IPS-15b (cell line): ENCODE results near the gene RASA4.
A peak's percentile ranks its signal among the peaks of the same experiment; 100 is the strongest.
"Not testable (repeated sequence)": the region's sequence is repeated elsewhere in the genome, so short reads cannot be mapped to it uniquely, and the experiment has no call there.

Source experiments
- H3K27me3 ChIP-seq: one replicate; pipeline ENCODE4 v1.6.1; 2013; ENCODE audit warnings: low read length; ENCODE audit not compliant: control insufficient read depth, insufficient read depth
- H3K36me3 ChIP-seq: one replicate; pipeline ENCODE4 v1.6.1; 2013; ENCODE audit warnings: low read length; ENCODE audit not compliant: control insufficient read depth, insufficient read depth
- H3K4me1 ChIP-seq: one replicate; pipeline ENCODE4 v1.6.1; 2013; ENCODE audit warnings: mild to moderate bottlenecking, low read length; ENCODE audit not compliant: control insufficient read depth, insufficient read depth
- H3K4me3 ChIP-seq: one replicate; pipeline ENCODE4 v1.5.1; 2013; ENCODE audit warnings: low read depth, low read length
- H3K9ac ChIP-seq: one replicate; pipeline ENCODE4 v1.6.1; 2013; ENCODE audit warnings: low read depth, mild to moderate bottlenecking, low read length
- H3K9me3 ChIP-seq: one replicate; pipeline ENCODE4 v1.6.1; 2013; ENCODE audit warnings: mild to moderate bottlenecking, low read length; ENCODE audit not compliant: control insufficient read depth, insufficient read depth

The RASA4 gene

GRCh38 chr7:102572261-102573239 is 44.0 kb downstream of the RASA4 start, which contains the start of gene POLR2J3:
TSS of gene POLR2J3 (minus strand) at chr7:102572583. CDS start at chr7:102572521, 62 bp downstream.
- H3K4me1 ChIP-seq, H3K27me3 ChIP-seq, H3K9me3 ChIP-seq, H3K36me3 ChIP-seq: not testable (repeated sequence)
- peak within 1 kb of the TSS; percentile 84 for H3K4me3 ChIP-seq
- H3K9ac ChIP-seq, result peak within 1 kb of the TSS; percentile 79

GRCh38 chr7:102568620-102569019 is 47.9 kb downstream of the RASA4 start:
- H3K4me3 ChIP-seq, H3K36me3 ChIP-seq, H3K9ac ChIP-seq, H3K4me1 ChIP-seq, H3K9me3 ChIP-seq, H3K27me3 ChIP-seq: not testable (repeated sequence)

DNA sequence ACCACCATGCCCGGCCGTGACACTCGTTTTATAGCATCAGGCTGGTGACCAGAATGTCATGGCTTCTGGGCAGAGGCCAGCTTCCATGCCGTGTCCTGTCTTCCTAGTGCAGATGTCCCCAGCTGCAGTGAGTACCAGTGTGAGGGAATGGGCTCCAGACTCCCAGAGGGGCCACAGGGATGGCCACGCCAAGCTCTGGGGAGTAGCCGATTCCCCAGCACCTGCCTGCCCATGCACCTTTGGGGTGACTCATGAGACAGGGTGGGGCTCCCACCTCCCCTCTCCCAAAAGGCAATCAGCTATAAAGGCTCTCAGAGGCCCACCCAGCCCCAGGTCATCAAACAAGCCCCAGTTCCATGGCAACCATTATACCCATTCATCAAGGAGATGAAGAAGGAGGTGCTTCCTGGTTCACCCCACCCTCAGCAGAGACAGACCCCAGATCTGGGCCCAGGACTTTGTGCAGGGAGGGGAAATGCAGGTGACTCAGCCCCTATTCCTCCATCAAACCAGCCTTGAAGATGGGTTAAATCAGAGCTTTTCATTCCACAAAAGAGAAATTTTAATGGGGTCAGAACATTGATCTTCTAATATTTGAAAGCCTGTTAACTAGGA is 65.6 kb downstream of the RASA4 start, which contains the start of gene SPDYE2:
SPDYE2 (plus strand) TSS at position 419 of the 615 bp plus-strand sequence. CDS start 2,030 bp downstream, outside the sequence.
- H3K27me3 ChIP-seq, H3K9ac ChIP-seq, H3K36me3 ChIP-seq, H3K4me1 ChIP-seq, H3K4me3 ChIP-seq, H3K9me3 ChIP-seq: not testable (repeated sequence)

DNA sequence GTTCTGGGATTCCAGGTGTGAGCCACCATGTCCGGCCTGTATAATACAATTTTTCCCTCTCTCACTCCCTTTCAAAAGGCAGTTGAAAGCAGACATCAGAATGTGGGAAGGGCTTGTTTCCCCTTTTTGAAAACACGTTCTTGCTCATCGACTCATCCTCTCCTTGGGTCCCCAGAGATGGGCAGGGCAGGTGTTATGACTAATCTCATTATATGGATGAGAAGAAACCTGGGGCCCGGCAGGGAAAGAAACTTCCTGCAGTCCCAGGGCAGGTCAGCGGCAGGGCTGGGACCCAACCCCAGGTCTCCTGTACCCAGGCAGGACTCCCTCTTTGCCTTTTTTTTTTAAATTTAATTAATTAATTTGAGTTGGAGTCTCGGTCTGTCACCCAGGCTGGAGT is 70.2 kb downstream of the RASA4 start:
- H3K9ac ChIP-seq, H3K4me3 ChIP-seq, H3K4me1 ChIP-seq, H3K27me3 ChIP-seq, H3K9me3 ChIP-seq, H3K36me3 ChIP-seq: not testable (repeated sequence)

- H3K27me3 ChIP-seq, H3K4me3 ChIP-seq, H3K9me3 ChIP-seq, H3K4me1 ChIP-seq, H3K36me3 ChIP-seq, H3K9ac ChIP-seq: not testable (repeated sequence)
Measured at GRCh38 chr7:102545288-102545687, 71.3 kb downstream of the RASA4 start.

- H3K9ac ChIP-seq, H3K36me3 ChIP-seq, H3K4me3 ChIP-seq, H3K9me3 ChIP-seq, H3K4me1 ChIP-seq, H3K27me3 ChIP-seq: not testable (repeated sequence)
Measured at GRCh38 chr7:102544372-102544771, 72.2 kb downstream of the RASA4 start.

- H3K4me1 ChIP-seq, H3K27me3 ChIP-seq, H3K9ac ChIP-seq, H3K36me3 ChIP-seq, H3K9me3 ChIP-seq, H3K4me3 ChIP-seq: not testable (repeated sequence)
Measured at GRCh38 chr7:102543596-102543995, 73.0 kb downstream of the RASA4 start, which contains the start of gene UPK3BL2. TSS of gene UPK3BL2 (minus strand) at chr7:102543696. CDS start at chr7:102543636, 60 bp downstream.

DNA sequence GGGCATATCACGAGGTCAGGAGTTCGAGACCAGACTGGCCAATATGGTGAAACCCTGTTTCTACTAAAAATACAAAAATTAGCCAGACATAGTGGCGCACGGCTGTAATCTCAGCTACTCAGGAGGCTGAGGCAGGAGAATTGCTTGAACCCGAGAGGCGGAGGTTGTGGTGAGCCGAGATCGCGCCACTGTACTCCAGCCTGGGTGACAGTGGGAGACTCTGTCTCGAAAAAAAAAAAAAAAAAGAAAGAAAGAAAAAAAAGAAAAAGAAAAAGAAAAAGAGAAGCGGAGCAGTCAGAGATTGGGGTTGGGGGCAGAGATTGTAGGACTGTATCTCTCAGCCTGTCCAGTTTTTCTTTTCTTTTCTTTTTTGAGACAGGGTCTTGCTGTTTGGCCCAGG is 73.8 kb downstream of the RASA4 start:
- H3K4me1 ChIP-seq, H3K27me3 ChIP-seq, H3K9me3 ChIP-seq, H3K36me3 ChIP-seq, H3K4me3 ChIP-seq, H3K9ac ChIP-seq: not testable (repeated sequence)

DNA sequence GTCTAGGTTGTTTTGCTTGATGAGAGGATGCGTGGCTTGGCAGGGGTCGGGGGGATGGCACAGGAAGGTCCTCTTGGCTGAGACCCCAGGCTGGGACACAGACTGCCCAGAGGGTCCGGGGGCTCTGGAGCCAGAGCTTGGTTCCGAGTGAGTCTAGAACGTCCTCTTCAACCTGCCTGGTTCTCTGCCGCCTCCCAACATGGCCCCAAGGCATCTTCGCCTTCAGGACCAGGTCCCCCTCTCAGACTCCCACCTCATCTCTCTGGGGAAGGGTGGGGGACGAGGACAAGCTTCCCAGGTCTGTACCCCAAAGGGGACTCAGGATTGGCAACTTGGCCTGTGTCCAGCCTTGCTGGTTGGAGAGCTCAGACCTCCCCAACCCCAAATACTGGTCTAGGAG is 74.5 kb downstream of the RASA4 start:
- H3K9me3 ChIP-seq, H3K27me3 ChIP-seq, H3K4me1 ChIP-seq, H3K36me3 ChIP-seq, H3K4me3 ChIP-seq, H3K9ac ChIP-seq: not testable (repeated sequence)

GRCh38 chr7:102540604-102541003 is 76.0 kb downstream of the RASA4 start:
- H3K4me3 ChIP-seq, result not testable (repeated sequence)

DNA sequence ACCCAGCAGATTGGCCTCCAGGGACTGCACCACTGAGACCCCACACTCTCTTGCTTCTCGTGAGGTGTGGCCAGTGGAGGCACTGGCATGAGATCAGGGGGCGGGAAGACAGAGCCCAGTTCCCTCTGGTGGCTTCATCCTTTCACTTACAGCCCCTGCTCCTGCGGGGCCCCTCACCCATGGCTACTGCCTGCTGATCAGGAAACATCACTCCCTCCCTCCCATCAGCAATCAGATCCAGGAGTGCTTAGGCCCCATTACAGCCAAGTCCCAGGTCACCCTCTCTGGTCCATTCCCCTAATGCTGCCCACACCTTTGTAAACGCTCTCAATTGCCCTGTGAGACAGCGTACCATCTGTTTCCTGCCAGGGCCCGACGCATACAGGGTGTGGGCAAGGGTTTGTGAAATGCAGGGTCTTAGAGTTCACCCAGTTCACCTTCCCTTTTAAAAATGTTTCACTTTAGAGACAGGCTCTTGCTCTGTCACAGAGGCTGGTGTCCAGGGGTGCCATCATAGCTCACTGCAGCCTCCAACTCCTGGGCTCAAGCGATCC is 81.4 kb downstream of the RASA4 start:
- not testable (repeated sequence) for H3K4me1 ChIP-seq, H3K36me3 ChIP-seq, H3K4me3 ChIP-seq, H3K27me3 ChIP-seq, H3K9ac ChIP-seq, H3K9me3 ChIP-seq

More at GRCh38 chr7:102540604-102541003, 76.0 kb downstream of the RASA4 start:
- H3K9ac ChIP-seq, H3K9me3 ChIP-seq, H3K4me1 ChIP-seq, H3K27me3 ChIP-seq, H3K36me3 ChIP-seq: not testable (repeated sequence)

GRCh38 chr7:102532127-102532526 is 84.4 kb downstream of the RASA4 start:
- H3K36me3 ChIP-seq, H3K4me3 ChIP-seq, H3K9me3 ChIP-seq, H3K9ac ChIP-seq, H3K4me1 ChIP-seq, H3K27me3 ChIP-seq: not testable (repeated sequence)
